HG03439 (cell line): ENCODE data around the gene DYDC2.

Experiments
- ATAC-seq: cut with Tn5 transposase; IDR thresholded peaks from one replicate; pipeline ENCODE4 v1.9.1; 2021; ENCODE audit warnings: mild to moderate bottlenecking, moderate library complexity; ENCODE audit not compliant: unreplicated experiment

Gene DYDC2

GRCh38 chr10:80365510-80365909 lies 8.9 kb downstream of the DYDC2 start:
- ATAC-seq, result no peak

GRCh38 chr10:80371467-80371866 lies 14.9 kb downstream of the DYDC2 start:
- ATAC-seq, result no peak

- ATAC-seq, result no peak
Observed at GRCh38 chr10:80372675-80373074, 16.1 kb downstream of the DYDC2 start.

GRCh38 chr10:80373502-80373901 lies 16.9 kb downstream of the DYDC2 start:
- ATAC-seq, result no peak

GRCh38 chr10:80379701-80380100 lies 23.1 kb downstream of the DYDC2 start:
- no peak for ATAC-seq

- ATAC-seq, result no peak
Observed at GRCh38 chr10:80380185-80380584, 23.6 kb downstream of the DYDC2 start.

GRCh38 chr10:80382989-80383388 lies 26.4 kb downstream of the DYDC2 start:
- ATAC-seq, result peak; percentile 60

GRCh38 chr10:80390740-80391139 lies 34.2 kb downstream of the DYDC2 start:
- no peak for ATAC-seq

- no peak for ATAC-seq
Observed at GRCh38 chr10:80392250-80392649, 35.7 kb downstream of the DYDC2 start.

- no peak for ATAC-seq
Observed at GRCh38 chr10:80394358-80394916, 37.9 kb downstream of the DYDC2 start.

GRCh38 chr10:80397014-80397413 lies 40.4 kb downstream of the DYDC2 start:
- no peak for ATAC-seq

GRCh38 chr10:80400136-80400804 lies 43.7 kb downstream of the DYDC2 start:
- ATAC-seq, result no peak

GRCh38 chr10:80405035-80405434 lies 48.5 kb downstream of the DYDC2 start:
- no peak for ATAC-seq

GRCh38 chr10:80405626-80406025 lies 49.0 kb downstream of the DYDC2 start:
- no peak for ATAC-seq

GRCh38 chr10:80406204-80406603 lies 49.6 kb downstream of the DYDC2 start:
- no peak for ATAC-seq

- ATAC-seq, result peak; percentile 27
Observed at GRCh38 chr10:80407812-80408241, 51.2 kb downstream of the DYDC2 start.

GRCh38 chr10:80408242-80409101 lies 51.9 kb downstream of the DYDC2 start, which contains the start of gene PRXL2A:
Gene PRXL2A (plus strand): TSS chr10:80408551. CDS start chr10:80420468, 11,917 bp downstream.
- peak; percentile 94 for ATAC-seq

- no peak for ATAC-seq
Observed at GRCh38 chr10:80409121-80409520, 52.5 kb downstream of the DYDC2 start.

- ATAC-seq, result no peak
Observed at GRCh38 chr10:80410122-80410521, 53.5 kb downstream of the DYDC2 start.

GRCh38 chr10:80410578-80411145 lies 54.1 kb downstream of the DYDC2 start:
- ATAC-seq, result no peak

GRCh38 chr10:80411267-80411668 lies 54.7 kb downstream of the DYDC2 start:
- no peak for ATAC-seq
